GM13976 (cell line): ENCODE data around the gene RPS6KC1.

ENCODE experiments used
- DNase-seq: peaks from one replicate; pipeline ENCODE4 v3.0.0; 2012; ENCODE audit warnings: low spot score
- in situ Hi-C: fragments of 300-500 bp; cut with MboI; formaldehyde crosslinking; loops from one replicate; pipeline ENCODE4 v1.12.0; 2022; ENCODE audit warnings: low sequenced_read_pairs, mixed read lengths, inconsistent platforms; ENCODE audit not compliant: unreplicated experiment
- TF ChIP-seq, protein P1 (sequence below): IDR thresholded peaks from 2 replicates; pipeline ENCODE4 v1.5.1; 2012; ENCODE audit warnings: borderline replicate concordance, mild to moderate bottlenecking; ENCODE audit not compliant: insufficient read depth; ENCODE audit errors: extremely low read depth, missing control alignments, control extremely low read depth

The RPS6KC1 gene

DNA sequence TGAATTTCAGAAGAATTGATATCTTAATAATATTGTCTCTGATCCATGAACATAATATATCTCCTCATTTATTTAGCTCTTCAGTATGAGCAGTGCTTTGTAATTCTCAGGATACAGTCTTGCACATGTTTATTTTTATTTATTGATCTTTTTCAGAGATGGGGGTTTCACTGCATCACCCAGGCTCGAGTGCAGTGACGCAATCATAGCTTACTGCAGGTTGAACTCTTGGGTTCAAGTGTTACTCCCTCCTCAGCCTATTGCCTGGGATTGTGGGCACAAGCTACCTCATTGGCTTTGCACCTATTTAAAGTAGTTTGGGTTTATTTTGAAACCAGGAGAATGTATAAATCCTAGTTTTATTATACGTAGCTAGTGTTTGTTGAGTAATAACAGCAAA lies 4.7 kb downstream of the RPS6KC1 start:
- in situ Hi-C loops = no loop called here
- no peak for DNase-seq
- TF ChIP-seq, protein P1, sequence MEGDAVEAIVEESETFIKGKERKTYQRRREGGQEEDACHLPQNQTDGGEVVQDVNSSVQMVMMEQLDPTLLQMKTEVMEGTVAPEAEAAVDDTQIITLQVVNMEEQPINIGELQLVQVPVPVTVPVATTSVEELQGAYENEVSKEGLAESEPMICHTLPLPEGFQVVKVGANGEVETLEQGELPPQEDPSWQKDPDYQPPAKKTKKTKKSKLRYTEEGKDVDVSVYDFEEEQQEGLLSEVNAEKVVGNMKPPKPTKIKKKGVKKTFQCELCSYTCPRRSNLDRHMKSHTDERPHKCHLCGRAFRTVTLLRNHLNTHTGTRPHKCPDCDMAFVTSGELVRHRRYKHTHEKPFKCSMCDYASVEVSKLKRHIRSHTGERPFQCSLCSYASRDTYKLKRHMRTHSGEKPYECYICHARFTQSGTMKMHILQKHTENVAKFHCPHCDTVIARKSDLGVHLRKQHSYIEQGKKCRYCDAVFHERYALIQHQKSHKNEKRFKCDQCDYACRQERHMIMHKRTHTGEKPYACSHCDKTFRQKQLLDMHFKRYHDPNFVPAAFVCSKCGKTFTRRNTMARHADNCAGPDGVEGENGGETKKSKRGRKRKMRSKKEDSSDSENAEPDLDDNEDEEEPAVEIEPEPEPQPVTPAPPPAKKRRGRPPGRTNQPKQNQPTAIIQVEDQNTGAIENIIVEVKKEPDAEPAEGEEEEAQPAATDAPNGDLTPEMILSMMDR = no peak

DNA sequence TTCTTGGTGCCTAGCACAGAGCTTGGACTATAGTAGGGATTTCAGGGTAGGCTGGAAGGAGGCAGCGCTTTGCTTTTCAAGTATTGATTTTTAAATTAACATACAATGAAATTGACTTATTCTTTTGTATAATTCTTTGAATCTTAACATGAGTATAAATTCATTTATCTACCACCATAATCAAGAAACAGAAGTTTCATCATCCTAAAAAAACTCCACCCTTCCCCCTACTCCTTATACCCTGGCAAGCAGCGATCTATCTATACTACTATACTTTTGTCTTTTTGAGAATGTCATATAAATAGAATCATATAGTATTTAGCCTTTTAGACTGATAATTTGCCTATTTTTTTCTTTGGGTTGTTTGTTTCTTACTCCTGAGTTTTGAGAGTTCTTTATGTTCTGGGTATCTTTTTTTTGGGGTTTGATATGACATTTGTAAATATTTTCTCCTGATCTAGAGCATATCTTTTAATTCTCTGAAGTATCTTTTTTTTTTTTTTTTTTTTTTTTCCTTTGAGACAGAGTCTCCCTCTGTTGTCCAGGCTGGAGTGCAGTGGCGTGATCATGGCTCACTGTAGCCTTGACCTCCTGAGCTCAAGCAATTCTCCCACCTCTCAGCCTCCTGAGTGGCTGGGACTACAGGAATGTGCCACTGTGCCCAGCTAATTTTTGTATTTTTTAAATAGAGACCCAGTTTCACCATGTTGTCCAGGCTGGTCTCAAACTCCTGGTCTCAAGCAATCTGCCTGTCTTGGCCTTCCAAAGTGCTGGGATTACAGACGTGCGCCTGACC lies 6.4 kb downstream of the RPS6KC1 start:
- DNase-seq = no peak
- TF ChIP-seq, protein P1 = no peak
- in situ Hi-C loops = no loop called here

DNA sequence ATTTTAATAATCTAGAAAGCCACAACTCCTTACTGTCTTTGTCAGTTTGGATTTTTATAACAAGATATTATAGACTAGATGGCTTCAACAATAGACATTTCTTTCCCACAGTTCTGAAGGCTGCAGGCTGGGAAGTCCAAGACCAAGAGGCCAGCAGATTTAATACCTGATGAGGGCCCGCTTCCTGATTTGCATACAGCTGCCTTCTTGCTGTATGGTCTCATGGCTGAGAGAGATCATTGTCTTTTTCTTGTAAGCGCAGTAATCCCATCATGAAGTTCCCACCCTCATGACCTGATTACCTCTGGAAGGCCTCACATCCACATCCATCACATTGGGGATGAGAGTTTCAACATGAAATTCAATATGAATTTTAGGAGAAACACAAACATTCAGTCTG lies 9.8 kb downstream of the RPS6KC1 start:
- TF ChIP-seq, protein P1 = no peak
- in situ Hi-C loops = no loop called here
- no peak for DNase-seq

DNA sequence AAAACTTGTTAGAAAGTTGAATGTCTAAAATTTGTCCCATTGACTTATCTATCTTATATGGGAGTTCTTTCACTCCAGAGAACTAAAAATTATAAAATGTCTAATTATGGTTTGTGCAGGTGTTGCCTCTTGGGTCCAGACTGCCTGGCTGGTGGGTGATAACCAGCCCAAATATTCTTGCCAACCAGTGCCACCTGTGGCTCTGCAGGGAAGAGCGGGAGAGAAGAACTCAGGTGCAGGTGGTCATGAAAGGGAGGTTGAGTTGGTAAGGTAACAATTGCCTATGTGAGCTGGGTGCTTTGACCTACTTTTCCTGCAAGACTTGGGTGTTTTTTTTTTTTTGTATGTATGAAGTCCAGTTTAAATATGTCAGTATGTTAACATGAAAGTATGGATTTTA lies 10.2 kb downstream of the RPS6KC1 start:
- in situ Hi-C loops = no loop called here
- DNase-seq = no peak
- TF ChIP-seq, protein P1 = no peak

DNA sequence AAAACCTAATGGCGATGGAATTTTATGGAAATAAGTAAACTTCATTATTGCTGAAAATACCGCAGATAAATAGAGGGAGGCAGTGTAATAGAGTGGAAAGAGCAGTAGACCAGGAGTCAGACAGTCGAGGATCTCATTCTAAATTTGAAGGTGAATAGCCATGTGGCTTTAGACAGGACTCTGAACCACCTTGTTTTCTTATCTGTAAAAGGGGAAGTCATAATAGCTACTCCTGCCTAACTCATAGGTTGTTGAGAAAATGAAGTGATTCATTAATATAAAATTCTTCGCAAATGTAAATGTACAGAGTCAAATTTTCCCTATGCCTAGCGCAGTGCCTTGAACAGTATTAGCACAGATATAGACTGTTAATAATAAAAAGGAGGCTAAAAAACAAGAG lies 14.8 kb downstream of the RPS6KC1 start:
- TF ChIP-seq, protein P1 = no peak
- in situ Hi-C loops = no loop called here
- no peak for DNase-seq

DNA sequence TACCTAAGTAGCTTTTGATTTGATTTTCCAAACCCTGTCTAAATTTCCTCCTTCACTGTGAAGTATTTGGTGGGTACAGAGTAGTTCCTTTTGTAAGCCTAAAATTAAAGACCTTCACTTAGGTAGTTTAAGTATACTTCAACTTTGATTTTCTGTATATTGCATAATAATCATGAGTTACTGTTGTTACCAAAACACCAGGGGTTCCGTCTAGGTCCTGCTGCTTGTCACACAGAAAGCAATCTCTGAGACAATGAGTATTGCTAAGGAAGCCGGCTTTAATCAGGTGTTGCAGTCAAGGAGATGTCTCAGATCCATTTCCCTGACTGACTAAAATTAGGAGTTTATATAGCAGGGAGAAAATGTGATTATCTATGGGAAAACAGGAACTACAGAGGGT lies 15.3 kb downstream of the RPS6KC1 start:
- in situ Hi-C loops = no loop called here
- DNase-seq = no peak
- TF ChIP-seq, protein P1 = no peak
